ENCODE data around the gene CCNL1. TPM values are rescaled to one million over a fixed set of nuclear protein-coding genes. Genes with fewer than 3 reads are reported as not detected.

The CCNL1 gene
- polyA plus RNA-seq, 1 donor (not counting 4 experiments of a cell fraction or from before 2014, with no cell fraction given): 136 TPM

DNA sequence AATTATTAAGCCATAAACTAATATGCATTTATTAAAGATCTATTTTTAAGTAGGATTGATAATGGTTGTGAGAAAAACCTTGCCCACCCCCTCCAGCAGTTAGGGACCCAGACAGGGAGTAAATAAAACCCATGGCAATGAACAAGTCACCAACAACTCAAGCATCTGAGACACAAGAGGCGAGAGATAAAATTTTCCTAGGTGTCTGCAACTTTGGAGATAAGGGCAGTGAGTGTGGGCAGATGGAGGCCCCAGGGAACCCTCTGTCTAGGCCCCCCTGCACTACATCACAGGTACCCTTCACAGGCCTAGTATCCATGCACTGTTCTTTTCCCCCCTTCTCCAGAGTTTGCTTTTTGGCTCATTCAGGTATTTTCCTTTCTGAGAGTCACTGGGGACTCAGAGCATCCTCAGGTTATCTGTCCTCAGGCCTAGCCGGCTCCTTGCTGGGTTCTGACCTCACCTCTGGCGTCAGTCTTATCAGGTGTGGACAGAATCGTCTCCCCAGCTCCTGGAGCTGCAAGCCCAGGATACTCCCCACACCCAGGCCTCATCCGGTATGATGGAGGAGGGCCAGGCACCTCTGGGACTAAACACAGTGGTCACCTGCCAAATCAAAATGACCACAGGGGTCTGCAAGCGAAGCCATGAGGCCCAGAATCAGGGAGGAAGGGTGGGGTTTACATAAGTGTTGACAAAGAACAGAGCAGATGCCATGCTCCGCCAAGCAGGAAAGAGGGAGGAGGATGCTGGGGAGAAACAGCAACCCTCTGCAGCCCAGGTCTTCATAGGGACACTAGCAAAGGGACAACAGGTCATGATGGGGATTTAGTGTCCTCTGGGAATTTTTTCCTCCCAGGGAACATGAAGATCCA lies 50.4 kb downstream of the CCNL1 start:
- Histone ChIP-seq H4K20me1 (ENCODE audit: control insufficient read depth, extremely low read depth, insufficient read depth, low read length) (no peaks in the 10 kb centered on the region), H3K36me3 (ENCODE audit: control insufficient read depth in 2 of 2, extremely low read depth in 1 of 2, insufficient read depth in 2 of 2, low read length in 2 of 2) (no peaks in the 10 kb centered on the region), H3K9me1 (ENCODE audit: control insufficient read depth, extremely low read depth, insufficient read depth, low read length) (no peaks in the 10 kb centered on the region), H3K4me1 (ENCODE audit: control insufficient read depth, extremely low read depth, insufficient read depth, low read length) (peaks cover 4% of the 10 kb centered on the region), H3K27me3 (ENCODE audit: control insufficient read depth, extremely low read depth, insufficient read depth, low read length) (no peaks in the 10 kb centered on the region), H3K9ac (ENCODE audit: control insufficient read depth, extremely low read depth, insufficient read depth, low read length) (no peak overlapping the region), H3K27ac (ENCODE audit: control insufficient read depth, insufficient read depth, low read length) (no peak overlapping the region), H3K79me2 (ENCODE audit: control insufficient read depth, insufficient read depth, low read length) (no peaks in the 10 kb centered on the region), H2AFZ (ENCODE audit: control insufficient read depth, low read length) (no peak overlapping the region), H3K4me2 (ENCODE audit: control insufficient read depth, extremely low read depth, insufficient read depth, low read depth, low read length) (no peak overlapping the region), H3K9me3 (ENCODE audit: control insufficient read depth, low read depth, low read length) (no peaks in the 10 kb centered on the region), H3K4me3 (ENCODE audit: control insufficient read depth in 2 of 3, extremely low read depth in 1 of 3, insufficient read depth in 2 of 3, low read depth in 1 of 3, low read length in 3 of 3) (no peak overlapping the region)
- dilution Hi-C loops (cut with MboI; ENCODE audit: extremely low pct_ligation_motif_present, low sequenced_read_pairs): no loop called here
- FAIRE-seq (no peak), DNase-seq (ENCODE audit: low read depth, low spot score) (no peak)
- no peak for TF ChIP-seq EZH2 (IDR thresholded peaks at IDR 0.05; ENCODE audit: low read length)
- TF ChIP-seq, protein P1, sequence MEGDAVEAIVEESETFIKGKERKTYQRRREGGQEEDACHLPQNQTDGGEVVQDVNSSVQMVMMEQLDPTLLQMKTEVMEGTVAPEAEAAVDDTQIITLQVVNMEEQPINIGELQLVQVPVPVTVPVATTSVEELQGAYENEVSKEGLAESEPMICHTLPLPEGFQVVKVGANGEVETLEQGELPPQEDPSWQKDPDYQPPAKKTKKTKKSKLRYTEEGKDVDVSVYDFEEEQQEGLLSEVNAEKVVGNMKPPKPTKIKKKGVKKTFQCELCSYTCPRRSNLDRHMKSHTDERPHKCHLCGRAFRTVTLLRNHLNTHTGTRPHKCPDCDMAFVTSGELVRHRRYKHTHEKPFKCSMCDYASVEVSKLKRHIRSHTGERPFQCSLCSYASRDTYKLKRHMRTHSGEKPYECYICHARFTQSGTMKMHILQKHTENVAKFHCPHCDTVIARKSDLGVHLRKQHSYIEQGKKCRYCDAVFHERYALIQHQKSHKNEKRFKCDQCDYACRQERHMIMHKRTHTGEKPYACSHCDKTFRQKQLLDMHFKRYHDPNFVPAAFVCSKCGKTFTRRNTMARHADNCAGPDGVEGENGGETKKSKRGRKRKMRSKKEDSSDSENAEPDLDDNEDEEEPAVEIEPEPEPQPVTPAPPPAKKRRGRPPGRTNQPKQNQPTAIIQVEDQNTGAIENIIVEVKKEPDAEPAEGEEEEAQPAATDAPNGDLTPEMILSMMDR (optimal IDR thresholded peaks at IDR 0.05 in 1 of 3, IDR thresholded peaks at IDR 0.05 in 1 of 3, conservative IDR thresholded peaks at IDR 0.05 in 1 of 3; ENCODE audit: extremely low read depth in 1 of 3, insufficient read depth in 2 of 3, low read length in 3 of 3): no peak

GRCh38 chr3:157107644-157108133 lies 52.3 kb downstream of the CCNL1 start:
- H3K9me3 ChIP-seq (ENCODE audit: control insufficient read depth, low read depth, low read length): no peaks in the 10 kb centered on the region
- no peaks in the 10 kb centered on the region for H4K20me1 ChIP-seq (ENCODE audit: control insufficient read depth, extremely low read depth, insufficient read depth, low read length)
- dilution Hi-C loops (cut with MboI; ENCODE audit: extremely low pct_ligation_motif_present, low sequenced_read_pairs): no loop called here
- H3K9me1 ChIP-seq (ENCODE audit: control insufficient read depth, extremely low read depth, insufficient read depth, low read length): no peaks in the 10 kb centered on the region
- DNase-seq (ENCODE audit: low read depth, low spot score) (no peak), FAIRE-seq (no peak)
- H3K27ac ChIP-seq (ENCODE audit: control insufficient read depth, insufficient read depth, low read length): no peak overlapping the region
- H3K4me1 ChIP-seq (ENCODE audit: control insufficient read depth, extremely low read depth, insufficient read depth, low read length): peaks cover 11% of the 10 kb centered on the region
- TF ChIP-seq, protein P1 (optimal IDR thresholded peaks at IDR 0.05 in 1 of 3, IDR thresholded peaks at IDR 0.05 in 1 of 3, conservative IDR thresholded peaks at IDR 0.05 in 1 of 3; ENCODE audit: extremely low read depth in 1 of 3, insufficient read depth in 2 of 3, low read length in 3 of 3): no peak
- TF ChIP-seq EZH2 (IDR thresholded peaks at IDR 0.05; ENCODE audit: low read length): no peak
- no peak overlapping the region for H3K9ac ChIP-seq (ENCODE audit: control insufficient read depth, extremely low read depth, insufficient read depth, low read length)
- H3K79me2 ChIP-seq (ENCODE audit: control insufficient read depth, insufficient read depth, low read length): no peaks in the 10 kb centered on the region
- H2AFZ ChIP-seq (ENCODE audit: control insufficient read depth, low read length): no peak overlapping the region
- no peaks in the 10 kb centered on the region for H3K36me3 ChIP-seq (ENCODE audit: control insufficient read depth in 2 of 2, extremely low read depth in 1 of 2, insufficient read depth in 2 of 2, low read length in 2 of 2)
- no peaks in the 10 kb centered on the region for H3K27me3 ChIP-seq (ENCODE audit: control insufficient read depth, extremely low read depth, insufficient read depth, low read length)
- H3K4me2 ChIP-seq (ENCODE audit: control insufficient read depth, extremely low read depth, insufficient read depth, low read depth, low read length): no peak overlapping the region
- H3K4me3 ChIP-seq (ENCODE audit: control insufficient read depth in 2 of 3, extremely low read depth in 1 of 3, insufficient read depth in 2 of 3, low read depth in 1 of 3, low read length in 3 of 3): no peak overlapping the region
